Gastrocnemius medialis (tissue), 4 donors: Measurements from ENCODE around the gene WNT10A.

Source experiments
- POLR2A ChIP-seq, 2 donors: fragments of 450-650 bp; IDR thresholded peaks; one replicate each; pipeline ENCODE4 v1.6.1; 2017; ENCODE audit warnings: antibody characterized with exemption in 2 of 2, mild to moderate bottlenecking in 2 of 2, moderate library complexity in 2 of 2
- TF ChIP-seq, protein P1 (sequence below), 5 experiments: fragments of 450-650 bp in 3 of 5; fragments of 200-600 bp in 2 of 5; sonication (generic) in 2 of 5; IDR thresholded peaks in 4 of 5; conservative IDR thresholded peaks in 1 of 5; 1 replicate in 4 of 5; 2 replicates in 1 of 5; pipeline ENCODE4 v1.5.1; 2016 to 2019; ENCODE audit warnings: antibody characterized with exemption in 5 of 5, mild to moderate bottlenecking in 3 of 5, moderate library complexity in 3 of 5

DNA sequence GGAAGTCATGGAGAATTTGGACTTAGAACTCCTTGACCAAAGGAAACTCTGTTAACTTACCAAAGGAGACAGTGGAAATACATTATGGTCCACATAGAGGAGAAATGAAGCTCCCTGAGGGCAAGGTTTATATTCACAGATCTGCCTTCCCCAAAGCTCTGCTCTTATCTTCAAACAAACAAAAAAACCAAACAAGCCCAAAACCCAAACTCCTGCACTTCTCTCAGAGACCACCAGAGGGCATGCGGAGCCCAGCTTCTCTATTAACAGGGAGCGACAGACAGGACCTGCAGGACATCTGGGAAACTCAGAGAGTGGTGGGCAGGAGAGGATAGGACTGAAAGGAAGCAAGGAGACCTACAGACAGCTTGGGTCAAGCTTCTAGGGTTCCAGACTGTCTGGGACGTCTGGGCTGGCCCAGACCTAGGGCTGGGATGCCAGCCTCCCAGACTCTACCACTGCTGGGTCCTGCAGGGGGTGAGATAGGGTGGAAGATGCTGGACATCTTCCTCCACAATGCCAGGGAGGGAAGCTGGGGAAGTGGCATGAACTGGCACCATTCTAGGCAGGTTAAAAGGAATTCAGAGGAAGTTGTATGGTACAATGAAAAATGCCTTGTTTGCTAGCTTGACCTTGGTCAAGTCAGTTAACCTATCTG lies 4.0 kb upstream of the WNT10A start:
- no peak for TF ChIP-seq POLR2A (IDR thresholded peaks at IDR 0.05)
- TF ChIP-seq, protein P1, sequence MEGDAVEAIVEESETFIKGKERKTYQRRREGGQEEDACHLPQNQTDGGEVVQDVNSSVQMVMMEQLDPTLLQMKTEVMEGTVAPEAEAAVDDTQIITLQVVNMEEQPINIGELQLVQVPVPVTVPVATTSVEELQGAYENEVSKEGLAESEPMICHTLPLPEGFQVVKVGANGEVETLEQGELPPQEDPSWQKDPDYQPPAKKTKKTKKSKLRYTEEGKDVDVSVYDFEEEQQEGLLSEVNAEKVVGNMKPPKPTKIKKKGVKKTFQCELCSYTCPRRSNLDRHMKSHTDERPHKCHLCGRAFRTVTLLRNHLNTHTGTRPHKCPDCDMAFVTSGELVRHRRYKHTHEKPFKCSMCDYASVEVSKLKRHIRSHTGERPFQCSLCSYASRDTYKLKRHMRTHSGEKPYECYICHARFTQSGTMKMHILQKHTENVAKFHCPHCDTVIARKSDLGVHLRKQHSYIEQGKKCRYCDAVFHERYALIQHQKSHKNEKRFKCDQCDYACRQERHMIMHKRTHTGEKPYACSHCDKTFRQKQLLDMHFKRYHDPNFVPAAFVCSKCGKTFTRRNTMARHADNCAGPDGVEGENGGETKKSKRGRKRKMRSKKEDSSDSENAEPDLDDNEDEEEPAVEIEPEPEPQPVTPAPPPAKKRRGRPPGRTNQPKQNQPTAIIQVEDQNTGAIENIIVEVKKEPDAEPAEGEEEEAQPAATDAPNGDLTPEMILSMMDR (IDR thresholded peaks at IDR 0.05 in 4 of 5, conservative IDR thresholded peaks at IDR 0.05 in 1 of 5) = peak; percentile 78 to 90 (median 84)
